ENCODE data around the gene DNAJB8. TPM values are rescaled to one million over a fixed set of nuclear protein-coding genes. Genes with fewer than 3 reads are reported as not detected.

DNAJB8 gene
- total RNA-seq, 4 donors from 2014 or later = not detected

GRCh38 chr3:128491691-128491940, 24.9 kb upstream of the DNAJB8 start:
- ATAC-seq = no peak
- DNase-seq = no peak
- H3K36me3 ChIP-seq = no peaks in the 10 kb centered on the region
- TF ChIP-seq CTCF (IDR thresholded peaks at IDR 0.05 in 4 of 5, conservative IDR thresholded peaks at IDR 0.05 in 1 of 5) (no peak), POLR2A (IDR thresholded peaks at IDR 0.05) (no peak)
- peak overlapping the region in 1 of 4 donors; percentile 36 for H3K4me3 ChIP-seq
- intact Hi-C loops (cut with DNase I; ENCODE audit: low total_unique reads) (no loop called here), in situ Hi-C loops (cut with MboI; ENCODE audit: low sequenced_read_pairs in 4 of 4) (loop anchor here in 1 of 4 donors (25.0 kb wide), 1 partner anchor 404 kb away; no protein-coding TSS in a partner anchor)
- H3K27me3 ChIP-seq = peaks cover 95 to 97% (median 97%) of the 10 kb centered on the region in 3 donors
- peaks cover 22 to 46% of the 10 kb centered on the region in 2 donors for H3K4me1 ChIP-seq
- no peaks in the 10 kb centered on the region for H3K9me3 ChIP-seq
- no peak overlapping the region for H3K27ac ChIP-seq

- Histone ChIP-seq H3K27me3 (peaks cover 95 to 99% (median 98%) of the 10 kb centered on the region in 3 donors), H3K4me3 (peak overlapping the region in 3 of 4 donors; percentile 66 to 85 (median 67)), H3K27ac (no peak overlapping the region), H3K9me3 (no peaks in the 10 kb centered on the region), H3K4me1 (peaks cover 22 to 49% of the 10 kb centered on the region in 2 donors), H3K36me3 (no peaks in the 10 kb centered on the region)
- in situ Hi-C loops (cut with MboI; ENCODE audit: low sequenced_read_pairs in 4 of 4) = loop anchor here in 1 of 4 donors (25.0 kb wide), 1 partner anchor 404 kb away; no protein-coding TSS in a partner anchor
- TF ChIP-seq CTCF (IDR thresholded peaks at IDR 0.05 in 4 of 5, conservative IDR thresholded peaks at IDR 0.05 in 1 of 5) (no peak), POLR2A (IDR thresholded peaks at IDR 0.05) (no peak)
- ATAC-seq (no peak), DNase-seq (no peak)
- intact Hi-C loops (cut with DNase I; ENCODE audit: low total_unique reads) = no loop called here
Measured at GRCh38 chr3:128490915-128491690, 24.4 kb upstream of the DNAJB8 start.

GRCh38 chr3:128490650-128490914, 23.9 kb upstream of the DNAJB8 start:
- H3K4me1 ChIP-seq = peaks cover 22 to 49% of the 10 kb centered on the region in 2 donors
- in situ Hi-C loops (cut with MboI; ENCODE audit: low sequenced_read_pairs in 4 of 4) (loop anchor here in 1 of 4 donors (25.0 kb wide), 1 partner anchor 403 kb away; no protein-coding TSS in a partner anchor), intact Hi-C loops (cut with DNase I; ENCODE audit: low total_unique reads) (no loop called here)
- TF ChIP-seq CTCF (IDR thresholded peaks at IDR 0.05 in 4 of 5, conservative IDR thresholded peaks at IDR 0.05 in 1 of 5) (no peak), POLR2A (IDR thresholded peaks at IDR 0.05) (no peak)
- DNase-seq (no peak), ATAC-seq (no peak)
- no peaks in the 10 kb centered on the region for H3K9me3 ChIP-seq
- peak overlapping the region in 1 of 4 donors; percentile 78 for H3K27ac ChIP-seq
- H3K36me3 ChIP-seq = no peaks in the 10 kb centered on the region
- peaks cover 95 to 99% (median 98%) of the 10 kb centered on the region in 3 donors for H3K27me3 ChIP-seq
- H3K4me3 ChIP-seq = peak overlapping the region; percentile 66 to 85 (median 68)

- no peak for DNase-seq
- in situ Hi-C loops (cut with MboI; ENCODE audit: low sequenced_read_pairs in 4 of 4) (loop anchor here in 1 of 4 donors (25.0 kb wide), 1 partner anchor 403 kb away; no protein-coding TSS in a partner anchor), intact Hi-C loops (cut with DNase I; ENCODE audit: low total_unique reads) (loop anchor here (5.0 to 10.0 kb wide), 2 partner anchors 85 to 117 kb away; no protein-coding TSS in a partner anchor)
- Histone ChIP-seq H3K27me3 (peaks cover 97 to 99% (median 98%) of the 10 kb centered on the region in 3 donors), H3K36me3 (no peaks in the 10 kb centered on the region), H3K4me3 (peak overlapping the region; percentile 66 to 85 (median 68)), H3K4me1 (peaks cover 22 to 49% of the 10 kb centered on the region in 2 donors), H3K27ac (peak overlapping the region; percentile 67 to 81 (median 78)), H3K9me3 (no peaks in the 10 kb centered on the region)
- peak in 1 of 2 donors; percentile 18 for ATAC-seq
- no peak for TF ChIP-seq POLR2A (IDR thresholded peaks at IDR 0.05)
- TF ChIP-seq CTCF (IDR thresholded peaks at IDR 0.05 in 4 of 5, conservative IDR thresholded peaks at IDR 0.05 in 1 of 5) = peak in 2 of 5 experiments; percentile 9 to 16
Measured at GRCh38 chr3:128489927-128490649, 23.4 kb upstream of the DNAJB8 start.
